HCT116 (cell line): ENCODE data around the gene SEMA4D.

Experiments used
- EZH2 ChIP-seq: fragments of 200-600 bp; sonication (generic); IDR thresholded peaks from 2 replicates; pipeline ENCODE4 v1.6.1; 2017; ENCODE audit warnings: antibody characterized with exemption, mixed run types
- EZH2phosphoT487 ChIP-seq: fragments of 200-600 bp; IDR thresholded peaks from 2 replicates; pipeline ENCODE4 v1.6.1; 2018; ENCODE audit warnings: antibody characterized with exemption, borderline replicate concordance
- FOSL1 ChIP-seq: IDR thresholded peaks from 2 replicates; pipeline ENCODE4 v1.6.1; 2012; ENCODE audit warnings: low read depth
- POLR2A ChIP-seq: IDR thresholded peaks from 2 replicates; pipeline ENCODE4 v1.7.0; 2011; ENCODE audit warnings: borderline replicate concordance; ENCODE audit not compliant: insufficient read depth, insufficient read length; ENCODE audit errors: extremely low read depth
- POLR2AphosphoS5 ChIP-seq: IDR thresholded peaks from 2 replicates; pipeline ENCODE4 v1.6.1; 2011; ENCODE audit warnings: mild to moderate bottlenecking, low read depth, low read length, moderate library complexity
- RAD21 ChIP-seq: IDR thresholded peaks from 2 replicates; pipeline ENCODE4 v1.6.1; 2012; ENCODE audit warnings: low read depth, mild to moderate bottlenecking
- SIN3A ChIP-seq: IDR thresholded peaks from 2 replicates; pipeline ENCODE4 v1.6.1; 2012; ENCODE audit warnings: low read depth
- SP1 ChIP-seq: IDR thresholded peaks from 2 replicates; pipeline ENCODE4 v1.6.1; 2012; ENCODE audit warnings: low read depth
- SRF ChIP-seq: IDR thresholded peaks from 2 replicates; pipeline ENCODE4 v1.6.1; 2012; ENCODE audit warnings: low read depth
- ZNF274 ChIP-seq: fragments of 200-500 bp; sonication (Bioruptor generic); IDR thresholded peaks from 2 replicates; pipeline ENCODE4 v1.6.1; 2014; ENCODE audit warnings: mild to moderate bottlenecking, low read depth, low read length, inconsistent platforms
- TF ChIP-seq, protein P1 (sequence below), 3 experiments: fragments of 200-600 bp in 1 of 3; sonication (generic) in 1 of 3; IDR thresholded peaks in 2 of 3; conservative IDR thresholded peaks in 1 of 3; 2 replicates each; pipeline ENCODE4 v1.5.1; 2012 to 2017; ENCODE audit warnings: low read depth in 2 of 3, low read length in 2 of 3, antibody characterized with exemption in 1 of 3, borderline replicate concordance in 1 of 3, control low read depth in 1 of 3, mild to moderate bottlenecking in 1 of 3, mixed read lengths in 1 of 3, mixed run types in 1 of 3, moderate library complexity in 1 of 3; ENCODE audit not compliant: insufficient read depth in 1 of 3
- TF ChIP-seq, protein P2 (sequence below): IDR thresholded peaks from 2 replicates; pipeline ENCODE4 v1.6.1; 2012
- TF ChIP-seq, protein P3 (sequence below): IDR thresholded peaks from 2 replicates; pipeline ENCODE4 v1.6.1; 2012

DNA sequence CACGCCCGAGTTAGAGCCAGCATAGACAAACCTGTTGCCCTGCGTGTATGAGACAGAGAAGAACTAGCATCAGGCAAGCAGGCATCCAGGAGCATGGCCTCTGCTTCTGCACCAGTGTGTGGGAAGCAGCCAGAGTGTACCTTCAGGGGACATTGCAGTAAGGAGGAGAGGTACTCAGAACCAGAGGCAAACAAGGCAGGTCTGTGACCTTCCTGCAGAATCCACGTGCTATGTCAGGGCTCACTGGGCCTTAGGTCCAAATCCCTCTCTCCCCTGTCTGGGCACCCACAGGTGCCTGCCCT, 116.7 kb downstream of the SEMA4D start:
- TF ChIP-seq, protein P1, sequence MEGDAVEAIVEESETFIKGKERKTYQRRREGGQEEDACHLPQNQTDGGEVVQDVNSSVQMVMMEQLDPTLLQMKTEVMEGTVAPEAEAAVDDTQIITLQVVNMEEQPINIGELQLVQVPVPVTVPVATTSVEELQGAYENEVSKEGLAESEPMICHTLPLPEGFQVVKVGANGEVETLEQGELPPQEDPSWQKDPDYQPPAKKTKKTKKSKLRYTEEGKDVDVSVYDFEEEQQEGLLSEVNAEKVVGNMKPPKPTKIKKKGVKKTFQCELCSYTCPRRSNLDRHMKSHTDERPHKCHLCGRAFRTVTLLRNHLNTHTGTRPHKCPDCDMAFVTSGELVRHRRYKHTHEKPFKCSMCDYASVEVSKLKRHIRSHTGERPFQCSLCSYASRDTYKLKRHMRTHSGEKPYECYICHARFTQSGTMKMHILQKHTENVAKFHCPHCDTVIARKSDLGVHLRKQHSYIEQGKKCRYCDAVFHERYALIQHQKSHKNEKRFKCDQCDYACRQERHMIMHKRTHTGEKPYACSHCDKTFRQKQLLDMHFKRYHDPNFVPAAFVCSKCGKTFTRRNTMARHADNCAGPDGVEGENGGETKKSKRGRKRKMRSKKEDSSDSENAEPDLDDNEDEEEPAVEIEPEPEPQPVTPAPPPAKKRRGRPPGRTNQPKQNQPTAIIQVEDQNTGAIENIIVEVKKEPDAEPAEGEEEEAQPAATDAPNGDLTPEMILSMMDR (IDR thresholded peaks at IDR 0.05 in 2 of 3, conservative IDR thresholded peaks at IDR 0.05 in 1 of 3; ENCODE audit: borderline replicate concordance in 1 of 3, insufficient read depth in 1 of 3, low read depth in 2 of 3, low read length in 2 of 3), result no peak
- TF ChIP-seq, protein P2, sequence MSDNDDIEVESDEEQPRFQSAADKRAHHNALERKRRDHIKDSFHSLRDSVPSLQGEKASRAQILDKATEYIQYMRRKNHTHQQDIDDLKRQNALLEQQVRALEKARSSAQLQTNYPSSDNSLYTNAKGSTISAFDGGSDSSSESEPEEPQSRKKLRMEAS, result no peak
- TF ChIP-seq SP1 (no peak), POLR2A (no peak), EZH2phosphoT487 (no peak), EZH2 (no peak), RAD21 (no peak), ZNF274 (no peak), SRF (no peak), SIN3A (no peak), POLR2AphosphoS5 (no peak), FOSL1 (no peak)
- TF ChIP-seq, protein P3, sequence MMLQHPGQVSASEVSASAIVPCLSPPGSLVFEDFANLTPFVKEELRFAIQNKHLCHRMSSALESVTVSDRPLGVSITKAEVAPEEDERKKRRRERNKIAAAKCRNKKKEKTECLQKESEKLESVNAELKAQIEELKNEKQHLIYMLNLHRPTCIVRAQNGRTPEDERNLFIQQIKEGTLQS, result no peak
